ENCODE results near the gene SNX1.

The SNX1 gene, protein sequence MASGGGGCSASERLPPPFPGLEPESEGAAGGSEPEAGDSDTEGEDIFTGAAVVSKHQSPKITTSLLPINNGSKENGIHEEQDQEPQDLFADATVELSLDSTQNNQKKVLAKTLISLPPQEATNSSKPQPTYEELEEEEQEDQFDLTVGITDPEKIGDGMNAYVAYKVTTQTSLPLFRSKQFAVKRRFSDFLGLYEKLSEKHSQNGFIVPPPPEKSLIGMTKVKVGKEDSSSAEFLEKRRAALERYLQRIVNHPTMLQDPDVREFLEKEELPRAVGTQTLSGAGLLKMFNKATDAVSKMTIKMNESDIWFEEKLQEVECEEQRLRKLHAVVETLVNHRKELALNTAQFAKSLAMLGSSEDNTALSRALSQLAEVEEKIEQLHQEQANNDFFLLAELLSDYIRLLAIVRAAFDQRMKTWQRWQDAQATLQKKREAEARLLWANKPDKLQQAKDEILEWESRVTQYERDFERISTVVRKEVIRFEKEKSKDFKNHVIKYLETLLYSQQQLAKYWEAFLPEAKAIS

DNA sequence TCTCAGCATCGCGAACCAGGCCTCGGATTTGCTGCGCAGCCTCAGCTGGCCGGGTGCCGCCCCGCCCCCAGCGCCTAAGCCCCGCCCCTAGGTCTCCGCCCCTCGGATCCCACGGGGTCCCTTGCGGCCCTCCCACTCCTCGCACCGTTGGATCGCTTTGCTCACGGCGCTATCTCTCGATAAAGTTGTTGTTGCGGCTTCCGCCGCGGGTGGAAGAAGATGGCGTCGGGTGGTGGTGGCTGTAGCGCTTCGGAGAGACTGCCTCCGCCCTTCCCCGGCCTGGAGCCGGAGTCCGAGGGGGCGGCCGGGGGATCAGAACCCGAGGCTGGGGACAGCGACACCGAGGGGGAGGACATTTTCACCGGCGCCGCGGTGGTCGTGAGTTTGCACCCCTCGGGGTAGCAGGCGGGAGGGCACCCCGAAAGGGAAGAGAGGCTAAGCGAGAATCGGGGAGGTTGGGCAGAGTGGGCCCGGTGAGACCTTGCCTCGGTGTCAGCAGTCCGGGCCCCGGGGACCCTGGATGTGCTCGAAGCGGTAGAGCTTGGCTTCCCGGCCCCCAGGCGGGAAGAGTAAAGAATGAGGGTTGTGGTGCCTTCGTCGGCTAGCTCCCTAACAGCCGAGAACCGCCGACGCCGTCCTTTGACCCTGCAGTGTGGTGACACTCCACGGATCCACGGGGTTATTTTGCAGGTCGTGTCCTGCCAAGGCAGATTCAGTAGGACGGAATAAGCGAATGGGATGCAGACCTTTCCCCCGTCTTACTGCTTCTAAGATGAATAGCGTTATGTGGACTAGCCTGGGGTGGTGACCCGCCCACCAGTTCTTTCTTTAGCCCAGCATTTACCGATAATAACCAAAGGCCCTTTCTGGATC lies at the start of gene SNX1:
TSS of gene SNX1 (plus strand) at position 188 of the 873 bp plus-strand sequence. CDS start at position 220, 32 bp downstream.
- Histone ChIP-seq H3K27ac (ENCODE audit: poor library complexity, severe bottlenecking) (peak within 1 kb of the TSS; percentile 72), H3K4me3 (ENCODE audit: severe bottlenecking) (peak within 1 kb of the TSS; percentile 83), H3K4me1 (ENCODE audit: insufficient read depth, poor library complexity, severe bottlenecking) (peaks cover 20% of the 10 kb centered on the region), H3K27me3 (ENCODE audit: insufficient read depth, poor library complexity, severe bottlenecking) (no peaks in the 10 kb centered on the region), H3K9me3 (ENCODE audit: severe bottlenecking) (no peaks in the 10 kb centered on the region), H3K36me3 (ENCODE audit: low read depth) (peaks cover 4% of the 10 kb centered on the region; the same call in 1 of the 2 replicates)
- TF ChIP-seq CTCF (IDR thresholded peaks at IDR 0.05; ENCODE audit: poor library complexity, severe bottlenecking) = no peak
- DNase-seq (ENCODE audit: low spot score) (peak; percentile 97), ATAC-seq (ENCODE audit: low read depth) (peak; percentile 53)

DNA sequence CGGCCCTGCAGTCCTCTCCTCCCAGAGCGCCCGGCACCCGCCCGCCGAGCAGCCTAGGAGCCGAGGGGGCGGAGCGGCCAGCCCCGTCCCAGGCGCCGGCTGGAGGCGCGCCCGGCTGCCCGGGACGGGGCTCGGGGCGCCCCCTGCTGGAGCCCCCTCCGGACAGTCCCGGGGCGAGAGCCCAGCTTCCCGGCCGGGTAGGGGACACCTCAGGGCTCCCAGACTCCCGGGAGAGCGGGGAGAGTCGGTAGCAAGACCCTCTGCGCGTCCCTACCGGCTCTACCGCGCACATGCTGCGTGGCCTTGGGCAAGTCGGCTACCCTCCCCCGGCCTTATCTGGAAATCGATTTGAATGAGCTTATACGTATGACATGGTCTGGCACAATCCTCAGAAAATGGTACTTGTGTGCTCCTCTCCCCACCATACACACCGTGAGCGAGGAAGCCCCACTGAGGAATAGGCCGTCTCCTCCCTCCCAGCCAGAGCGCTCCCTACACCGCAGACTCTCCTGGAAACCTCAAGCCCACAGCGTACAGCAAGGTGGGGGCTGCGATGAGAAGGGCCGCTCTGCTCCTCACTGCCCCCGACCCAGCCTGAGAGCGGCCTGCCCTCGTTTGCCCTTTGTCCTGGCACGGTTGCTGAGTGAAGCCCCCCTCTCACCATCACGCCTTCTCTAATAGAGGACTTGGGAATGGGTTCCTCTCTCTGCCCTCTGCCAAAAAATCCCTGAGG lies 49.2 kb upstream of the SNX1 start, which contains the start of gene DAPK2:
TSS of gene DAPK2 (minus strand) at position 65 of the 733 bp plus-strand sequence. CDS start 6,224 bp downstream, outside the sequence.
- peak; percentile 78 for DNase-seq (ENCODE audit: low spot score)
- Histone ChIP-seq H3K4me1 (ENCODE audit: insufficient read depth, poor library complexity, severe bottlenecking) (peaks cover 6% of the 10 kb centered on the region), H3K9me3 (ENCODE audit: severe bottlenecking) (no peaks in the 10 kb centered on the region), H3K27me3 (ENCODE audit: insufficient read depth, poor library complexity, severe bottlenecking) (no peaks in the 10 kb centered on the region), H3K27ac (ENCODE audit: poor library complexity, severe bottlenecking) (no peak within 1 kb of the TSS), H3K36me3 (ENCODE audit: low read depth) (no peaks in the 10 kb centered on the region), H3K4me3 (ENCODE audit: severe bottlenecking) (peak within 1 kb of the TSS; percentile 45)
- ATAC-seq (ENCODE audit: low read depth) = peak; percentile 82
- TF ChIP-seq CTCF (IDR thresholded peaks at IDR 0.05; ENCODE audit: poor library complexity, severe bottlenecking) = peak; percentile 99

GRCh38 chr15:64048781-64049460 lies 46.9 kb upstream of the SNX1 start:
- Histone ChIP-seq H3K27me3 (ENCODE audit: insufficient read depth, poor library complexity, severe bottlenecking) (no peaks in the 10 kb centered on the region), H3K4me3 (ENCODE audit: severe bottlenecking) (no peak overlapping the region), H3K27ac (ENCODE audit: poor library complexity, severe bottlenecking) (no peak overlapping the region), H3K36me3 (ENCODE audit: low read depth) (no peaks in the 10 kb centered on the region), H3K9me3 (ENCODE audit: severe bottlenecking) (no peaks in the 10 kb centered on the region), H3K4me1 (ENCODE audit: insufficient read depth, poor library complexity, severe bottlenecking) (peaks cover 9% of the 10 kb centered on the region)
- ATAC-seq (ENCODE audit: low read depth) (no peak), DNase-seq (ENCODE audit: low spot score) (no peak)
- no peak for TF ChIP-seq CTCF (IDR thresholded peaks at IDR 0.05; ENCODE audit: poor library complexity, severe bottlenecking)

DNA sequence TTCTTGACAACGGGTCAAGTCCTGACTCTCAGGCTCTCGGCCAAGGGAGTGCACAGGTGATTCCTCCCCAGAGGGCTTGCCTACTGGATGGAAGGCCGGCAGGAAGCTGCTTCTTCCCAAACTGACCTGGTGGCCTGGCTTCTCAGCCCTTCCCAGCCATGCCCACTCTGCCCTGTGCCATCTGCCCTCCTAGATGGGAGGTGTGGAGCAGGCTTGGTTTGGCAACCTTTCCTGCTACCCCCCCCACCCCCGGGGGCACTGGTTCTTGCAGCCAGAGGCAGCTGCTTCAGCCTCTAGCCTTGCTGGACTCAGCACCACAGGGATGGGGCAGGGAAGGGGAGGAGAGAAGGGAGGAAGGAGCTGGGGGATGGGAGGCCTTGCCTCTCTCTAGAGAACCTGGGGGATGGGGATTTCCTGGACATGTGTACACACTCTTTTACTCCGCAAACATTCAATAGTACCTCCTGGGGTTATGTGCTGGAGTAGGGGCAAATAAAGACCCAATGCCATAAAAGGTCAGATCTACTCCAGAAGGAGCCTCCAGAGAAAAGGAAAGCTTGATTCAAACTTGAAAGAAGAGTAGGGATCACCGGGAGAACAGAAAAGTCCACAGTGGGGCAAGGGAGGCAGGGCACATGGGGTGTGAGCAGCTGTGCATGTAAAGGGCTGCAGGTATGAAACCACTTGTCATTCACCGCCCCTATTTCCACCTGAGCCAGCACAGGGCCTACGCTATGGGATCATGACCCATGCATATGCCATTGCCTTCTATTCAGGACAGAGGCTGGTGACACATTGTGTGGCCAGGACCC lies 45.3 kb upstream of the SNX1 start:
- H3K27me3 ChIP-seq (ENCODE audit: insufficient read depth, poor library complexity, severe bottlenecking) = no peaks in the 10 kb centered on the region
- DNase-seq (ENCODE audit: low spot score) = no peak
- H3K36me3 ChIP-seq (ENCODE audit: low read depth) = no peaks in the 10 kb centered on the region
- H3K9me3 ChIP-seq (ENCODE audit: severe bottlenecking) = no peaks in the 10 kb centered on the region
- ATAC-seq (ENCODE audit: low read depth) = no peak
- no peak overlapping the region for H3K4me3 ChIP-seq (ENCODE audit: severe bottlenecking)
- no peak for TF ChIP-seq CTCF (IDR thresholded peaks at IDR 0.05; ENCODE audit: poor library complexity, severe bottlenecking)
- H3K27ac ChIP-seq (ENCODE audit: poor library complexity, severe bottlenecking) = no peak overlapping the region
- H3K4me1 ChIP-seq (ENCODE audit: insufficient read depth, poor library complexity, severe bottlenecking) = peaks cover 9% of the 10 kb centered on the region
